H9 (cell line): ENCODE data around the gene FEN1. TPM values are rescaled to one million over a fixed set of nuclear protein-coding genes. Genes with fewer than 3 reads are reported as not detected.
A peak's percentile ranks its signal among the peaks of the same experiment; 100 is the strongest.

Experiments used
- DNase-seq: peaks from one replicate; pipeline ENCODE4 v3.0.0-alpha.2; 2017
- H2AFZ ChIP-seq: one replicate; pipeline ENCODE4 v1.6.1; 2013; ENCODE audit warnings: mild to moderate bottlenecking, low read length, control low read depth, moderate library complexity
- H2AK5ac ChIP-seq: 2 replicates; pipeline ENCODE4 v1.6.1; 2013; ENCODE audit warnings: low read length, control low read depth, mixed read lengths; ENCODE audit not compliant: insufficient read length
- H2BK120ac ChIP-seq: one replicate; pipeline ENCODE4 v1.6.1; 2013; ENCODE audit warnings: low read depth, mild to moderate bottlenecking, low read length, control low read depth, inconsistent platforms; ENCODE audit not compliant: poor library complexity, severe bottlenecking
- H2BK12ac ChIP-seq: 2 replicates; pipeline ENCODE4 v1.6.1; 2013; ENCODE audit warnings: low read length, control low read depth, mixed read lengths, low read depth; ENCODE audit not compliant: insufficient read length
- H2BK15ac ChIP-seq: 2 replicates; pipeline ENCODE4 v1.6.1; 2013; ENCODE audit warnings: low read depth, low read length, control low read depth
- H2BK20ac ChIP-seq: one replicate; pipeline ENCODE4 v1.6.1; 2013; ENCODE audit warnings: low read depth, mild to moderate bottlenecking, low read length, control low read depth, inconsistent platforms; ENCODE audit not compliant: poor library complexity, severe bottlenecking
- H2BK5ac ChIP-seq: 2 replicates; pipeline ENCODE4 v1.6.1; 2013; ENCODE audit warnings: low read length, control low read depth, mixed read lengths; ENCODE audit not compliant: insufficient read length
- H3K14ac ChIP-seq: 2 replicates; pipeline ENCODE4 v1.6.1; 2013; ENCODE audit warnings: low read length, control low read depth; ENCODE audit not compliant: insufficient read depth
- H3K18ac ChIP-seq: 2 replicates; pipeline ENCODE4 v1.6.1; 2013; ENCODE audit warnings: low read depth, mild to moderate bottlenecking, mixed read lengths, low read length, control low read depth; ENCODE audit not compliant: insufficient read length
- H3K23ac ChIP-seq: 2 replicates; pipeline ENCODE4 v1.6.1; 2013; ENCODE audit warnings: low read length, control low read depth, mixed read lengths, low read depth; ENCODE audit not compliant: insufficient read length
- H3K23me2 ChIP-seq: 2 replicates; pipeline ENCODE4 v1.6.1; 2013; ENCODE audit warnings: low read depth, mild to moderate bottlenecking, mixed read lengths, low read length, control low read depth; ENCODE audit not compliant: insufficient read length, poor library complexity, severe bottlenecking
- H3K27ac ChIP-seq: 2 replicates; pipeline ENCODE4 v1.5.1; 2013; ENCODE audit warnings: low read length, control low read depth, mixed read lengths, low read depth; ENCODE audit not compliant: insufficient read length
- H3K27me3 ChIP-seq: 2 replicates; pipeline ENCODE4 v1.6.1; 2013; ENCODE audit warnings: low read length, control low read depth, inconsistent platforms; ENCODE audit not compliant: insufficient read depth
- H3K4ac ChIP-seq: 2 replicates; pipeline ENCODE4 v1.6.1; 2013; ENCODE audit warnings: low read depth, mild to moderate bottlenecking, control low read depth, inconsistent platforms, low read length, moderate library complexity
- H3K4me1 ChIP-seq: 2 replicates; pipeline ENCODE4 v1.6.1; 2013; ENCODE audit warnings: low read length, control low read depth, inconsistent platforms; ENCODE audit not compliant: insufficient read depth
- H3K4me2 ChIP-seq: 2 replicates; pipeline ENCODE4 v1.6.1; 2013; ENCODE audit warnings: low read length, control low read depth, mixed read lengths; ENCODE audit not compliant: insufficient read length, insufficient read depth
- H3K56ac ChIP-seq: 2 replicates; pipeline ENCODE4 v1.6.1; 2013; ENCODE audit warnings: low read depth, mild to moderate bottlenecking, mixed read lengths, low read length, control low read depth; ENCODE audit not compliant: insufficient read length
- H3K79me1 ChIP-seq: 2 replicates; pipeline ENCODE4 v1.6.1; 2013; ENCODE audit warnings: low read depth, mild to moderate bottlenecking, moderate library complexity, low read length, control low read depth, inconsistent platforms; ENCODE audit not compliant: insufficient read depth, poor library complexity, severe bottlenecking
- H3K79me2 ChIP-seq: 2 replicates; pipeline ENCODE4 v1.6.1; 2013; ENCODE audit warnings: low read length, control low read depth, inconsistent platforms; ENCODE audit not compliant: insufficient read depth
- H3K9ac ChIP-seq: 2 replicates; pipeline ENCODE4 v1.6.1; 2013; ENCODE audit warnings: low read length, control low read depth, mixed read lengths; ENCODE audit not compliant: insufficient read length; ENCODE audit errors: extremely low read depth
- H3K9me3 ChIP-seq: one replicate; pipeline ENCODE4 v1.6.1; 2013; ENCODE audit warnings: low read depth, low read length, inconsistent platforms; ENCODE audit not compliant: control insufficient read depth
- H3T11ph ChIP-seq: one replicate; pipeline ENCODE4 v1.6.1; 2013; ENCODE audit warnings: mild to moderate bottlenecking, low read length, control low read depth, inconsistent platforms
- H4K20me1 ChIP-seq: one replicate; pipeline ENCODE4 v1.6.1; 2013; ENCODE audit not compliant: control insufficient read depth, insufficient read length, insufficient read depth
- H4K5ac ChIP-seq: 2 replicates; pipeline ENCODE4 v1.6.1; 2013; ENCODE audit warnings: low read depth, mild to moderate bottlenecking, mixed read lengths, low read length, control low read depth; ENCODE audit not compliant: insufficient read length
- H4K8ac ChIP-seq: replicated peaks from 2 replicates; pipeline ENCODE4 v1.6.1; 2013; ENCODE audit warnings: low read length, control low read depth, mixed read lengths, low read depth; ENCODE audit not compliant: insufficient read length
- H4K91ac ChIP-seq: 2 replicates; pipeline ENCODE4 v1.6.1; 2013; ENCODE audit warnings: low read depth, mild to moderate bottlenecking, moderate library complexity, mixed read lengths, low read length, control low read depth; ENCODE audit not compliant: insufficient read length
- H3K27ac Mint-ChIP-seq, 3 experiments: 2 replicates in 2 of 3; 3 replicates in 1 of 3; pipeline ENCODE4 v1.8.0; 2020 to 2021; ENCODE audit warnings: mixed read lengths in 3 of 3, mild to moderate bottlenecking in 1 of 3, moderate library complexity in 1 of 3
- H3K27me3 Mint-ChIP-seq: 2 replicates; pipeline ENCODE4 v1.8.0; 2021; ENCODE audit warnings: low read depth, mild to moderate bottlenecking, moderate library complexity, mixed read lengths
- H3K36me3 Mint-ChIP-seq, 3 experiments: 2 replicates in 2 of 3; 3 replicates in 1 of 3; pipeline ENCODE4 v1.8.0; 2020 to 2021; ENCODE audit warnings: low read depth in 3 of 3, mixed read lengths in 3 of 3; ENCODE audit not compliant: insufficient read depth in 1 of 3
- H3K4me1 Mint-ChIP-seq, 2 experiments: 2 replicates each; pipeline ENCODE4 v1.8.0; 2020; ENCODE audit warnings: mixed read lengths in 2 of 2
- H3K4me3 Mint-ChIP-seq, 2 experiments: 2 replicates in 1 of 2; 3 replicates in 1 of 2; pipeline ENCODE4 v1.8.0; 2020 to 2021; ENCODE audit warnings: mild to moderate bottlenecking in 2 of 2, mixed read lengths in 2 of 2, moderate library complexity in 1 of 2
- H3K9me3 Mint-ChIP-seq, 2 experiments: 2 replicates in 1 of 2; 3 replicates in 1 of 2; pipeline ENCODE4 v1.8.0; 2020; ENCODE audit warnings: mild to moderate bottlenecking in 2 of 2, mixed read lengths in 2 of 2, moderate library complexity in 1 of 2
- WGBS: extraction: QIAGEN DNeasy Blood & Tissue Kit; methylation state at CpG from one replicate; pipeline ENCODE4 v1.1.7; 2013; ENCODE audit warnings: missing lambda C conversion rate, low lambda C conversion rate, mixed read lengths; ENCODE audit not compliant: insufficient read length; ENCODE audit errors: extremely low coverage; 5-methylcytosine and 5-hydroxymethylcytosine counted together
- total RNA-seq: library from RNA; stranded (reverse); gene quantifications from 2 replicates; pipeline ENCODE4 v1.2.1, GENCODE V29; 2021
- TF ChIP-seq, protein P1 (sequence below): fragments of 200-600 bp; sonication (generic); conservative IDR thresholded peaks from 3 replicates; pipeline ENCODE4 v1.8.0; 2021; ENCODE audit warnings: antibody characterized with exemption, mild to moderate bottlenecking

Gene FEN1
- total RNA-seq, 1 experiment from 2014 or later, result 114 TPM

DNA sequence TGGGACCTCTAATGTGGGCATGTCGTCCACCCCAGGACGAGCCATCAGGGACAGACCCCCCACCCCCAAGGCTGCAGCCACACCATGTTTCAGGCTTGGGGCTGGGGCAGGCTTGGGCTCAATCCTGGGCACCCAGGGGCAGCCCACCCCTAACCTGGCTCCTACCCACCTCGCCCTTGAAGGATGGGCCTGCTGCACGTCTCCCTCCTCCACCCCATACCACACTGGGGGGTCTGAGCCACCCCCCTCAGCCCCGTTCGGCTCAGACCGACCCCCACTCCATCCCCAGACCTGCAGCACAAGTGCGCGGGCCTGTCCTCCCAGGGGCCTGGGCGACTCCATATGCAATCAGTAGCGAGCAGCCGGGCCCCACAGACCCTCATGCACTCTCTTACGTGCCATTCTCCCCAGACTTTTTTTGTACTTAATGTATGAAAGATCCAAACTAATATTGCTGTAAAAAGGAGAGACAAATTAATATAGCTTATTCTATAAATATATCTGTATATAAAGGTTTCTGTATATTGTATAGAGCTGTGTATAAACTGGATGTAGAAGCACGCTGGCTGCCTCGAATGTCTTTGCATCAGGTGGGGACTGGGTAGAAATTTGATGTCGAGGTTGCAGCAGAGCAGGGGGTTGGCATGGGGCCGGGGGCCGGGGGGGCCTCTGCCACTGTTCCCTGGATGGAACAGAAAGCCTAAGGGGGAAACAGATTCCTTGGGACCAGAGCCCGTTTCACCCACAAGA, 46.1 kb upstream of the FEN1 start:
- no peak overlapping the region for H4K5ac ChIP-seq
- no peak overlapping the region for H2BK15ac ChIP-seq
- H2BK12ac ChIP-seq, result no peak overlapping the region
- no peak overlapping the region for H3T11ph ChIP-seq
- no peak overlapping the region for H2BK20ac ChIP-seq
- H3K36me3 Mint-ChIP-seq, result peaks cover 5 to 12% (median 5%) of the 10 kb centered on the region in 3 experiments; a peak in 5 of 7 replicates
- TF ChIP-seq, protein P1, sequence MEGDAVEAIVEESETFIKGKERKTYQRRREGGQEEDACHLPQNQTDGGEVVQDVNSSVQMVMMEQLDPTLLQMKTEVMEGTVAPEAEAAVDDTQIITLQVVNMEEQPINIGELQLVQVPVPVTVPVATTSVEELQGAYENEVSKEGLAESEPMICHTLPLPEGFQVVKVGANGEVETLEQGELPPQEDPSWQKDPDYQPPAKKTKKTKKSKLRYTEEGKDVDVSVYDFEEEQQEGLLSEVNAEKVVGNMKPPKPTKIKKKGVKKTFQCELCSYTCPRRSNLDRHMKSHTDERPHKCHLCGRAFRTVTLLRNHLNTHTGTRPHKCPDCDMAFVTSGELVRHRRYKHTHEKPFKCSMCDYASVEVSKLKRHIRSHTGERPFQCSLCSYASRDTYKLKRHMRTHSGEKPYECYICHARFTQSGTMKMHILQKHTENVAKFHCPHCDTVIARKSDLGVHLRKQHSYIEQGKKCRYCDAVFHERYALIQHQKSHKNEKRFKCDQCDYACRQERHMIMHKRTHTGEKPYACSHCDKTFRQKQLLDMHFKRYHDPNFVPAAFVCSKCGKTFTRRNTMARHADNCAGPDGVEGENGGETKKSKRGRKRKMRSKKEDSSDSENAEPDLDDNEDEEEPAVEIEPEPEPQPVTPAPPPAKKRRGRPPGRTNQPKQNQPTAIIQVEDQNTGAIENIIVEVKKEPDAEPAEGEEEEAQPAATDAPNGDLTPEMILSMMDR, result no peak
- H3K79me1 ChIP-seq, result no peaks in the 10 kb centered on the region
- no peak overlapping the region for H3K4me2 ChIP-seq
- H3K9me3 ChIP-seq, result no peaks in the 10 kb centered on the region
- no peak overlapping the region for H2AK5ac ChIP-seq
- H3K23ac ChIP-seq, result no peak overlapping the region
- peak overlapping the region in 1 of 3 experiments; percentile 76; a peak in 2 of 7 replicates for H3K27ac Mint-ChIP-seq
- no peak overlapping the region for H2BK5ac ChIP-seq
- H3K27me3 Mint-ChIP-seq, result peaks cover 16% of the 10 kb centered on the region
- no peak overlapping the region for H3K4ac ChIP-seq
- no peak overlapping the region for H4K91ac ChIP-seq
- H3K56ac ChIP-seq, result no peak overlapping the region
- H4K8ac ChIP-seq, result no peak overlapping the region
- H2BK120ac ChIP-seq, result no peak overlapping the region
- WGBS, result no CpG with 5 or more reads among the region's 19 CpGs
- DNase-seq, result no peak
- H3K23me2 ChIP-seq, result no peaks in the 10 kb centered on the region
- H4K20me1 ChIP-seq, result no peaks in the 10 kb centered on the region
- H3K27ac ChIP-seq, result no peak overlapping the region
- H3K18ac ChIP-seq, result no peak overlapping the region
- H3K27me3 ChIP-seq, result no peaks in the 10 kb centered on the region
- H3K4me3 Mint-ChIP-seq, result no peak overlapping the region
- no peak overlapping the region for H2AFZ ChIP-seq
- peaks cover 2% of the 10 kb centered on the region; the same call in 1 of the 2 replicates for H3K4me1 ChIP-seq
- H3K9ac ChIP-seq, result no peak overlapping the region
- H3K9me3 Mint-ChIP-seq, result no peaks in the 10 kb centered on the region; a peak in 2 of 5 replicates
- H3K79me2 ChIP-seq, result no peaks in the 10 kb centered on the region
- H3K4me1 Mint-ChIP-seq, result peaks cover 27 to 44% of the 10 kb centered on the region in 2 experiments
- peak overlapping the region; percentile 41; the same call in 1 of the 2 replicates for H3K14ac ChIP-seq
